Measurements from ENCODE around the gene ST3GAL2.
"Not testable (repeated sequence)": the region's sequence is repeated elsewhere in the genome, so short reads cannot be mapped to it uniquely, and the experiment has no call there.

ST3GAL2 gene

DNA sequence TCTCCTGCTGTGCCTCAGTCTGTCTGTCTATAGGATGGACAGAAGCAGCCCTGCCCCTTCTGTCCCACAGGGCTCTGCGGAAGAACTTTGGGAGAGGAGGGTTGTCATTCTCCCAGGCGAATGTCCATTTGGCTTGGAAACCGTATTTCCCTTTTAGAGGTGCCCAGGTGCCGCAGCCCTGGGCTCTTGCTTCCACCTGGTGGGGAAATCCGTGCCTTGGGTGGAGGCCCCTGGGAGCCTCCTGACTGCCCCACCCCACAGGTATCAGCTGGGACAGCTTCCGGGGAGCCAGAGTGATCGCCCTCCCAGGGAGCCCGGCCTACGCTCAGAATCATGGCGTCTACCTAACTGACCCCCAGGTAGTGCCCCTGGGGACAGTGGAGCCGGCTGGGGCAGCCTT lies 28.2 kb upstream of the ST3GAL2 start:
- no peak for DNase-seq

DNA sequence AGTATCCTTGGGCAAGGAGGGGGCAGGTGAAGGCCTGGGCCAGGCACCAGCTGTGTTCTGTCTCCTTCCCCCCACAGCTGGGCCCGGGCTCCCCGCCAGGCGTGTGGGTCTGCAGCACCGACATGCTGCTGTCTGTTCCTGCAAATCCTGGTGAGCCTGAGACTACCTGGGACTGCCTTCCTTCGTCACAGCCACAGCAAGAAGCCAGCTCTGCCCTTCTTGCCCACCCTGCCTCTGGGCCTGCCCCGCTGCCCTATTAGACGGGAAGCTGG lies 27.8 kb upstream of the ST3GAL2 start:
- no peak for DNase-seq

DNA sequence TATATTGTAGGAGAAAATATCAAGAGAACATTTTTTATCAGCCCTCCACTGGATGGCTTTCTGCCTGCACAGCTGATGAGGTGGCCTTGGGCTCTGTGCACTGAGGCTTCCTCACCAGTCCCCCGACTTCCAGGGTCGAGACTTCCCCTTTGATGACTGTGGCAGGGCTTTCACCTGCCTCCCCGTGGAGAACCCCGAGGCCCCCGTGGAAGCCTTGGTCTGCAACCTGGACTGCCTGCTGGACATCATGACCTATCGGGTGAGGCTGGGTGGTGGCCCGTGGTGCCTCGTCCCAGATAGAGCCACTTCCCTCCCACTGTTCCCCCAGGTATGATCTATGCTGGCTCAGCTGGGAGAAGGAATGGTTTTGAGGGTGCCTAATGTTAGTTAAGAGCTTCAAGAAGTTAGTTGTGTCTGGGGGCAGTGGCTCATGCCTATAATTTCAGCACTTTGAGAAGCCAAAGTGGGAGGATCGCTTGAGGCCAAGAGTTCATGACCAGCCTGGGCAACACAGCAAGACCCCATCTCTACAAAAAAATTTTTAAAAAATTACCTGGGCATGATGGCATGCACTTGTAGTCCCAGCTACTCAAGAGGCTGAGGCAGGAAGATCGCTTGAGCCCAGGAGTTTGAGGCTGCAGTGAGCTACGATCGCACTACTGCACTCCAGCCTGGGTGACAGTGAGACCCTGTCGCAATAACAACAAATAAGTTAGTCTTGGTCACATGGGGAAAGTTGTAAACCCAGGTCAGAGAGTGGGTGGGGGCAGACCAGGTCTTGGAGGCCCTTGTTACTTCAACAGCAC lies 27.3 kb upstream of the ST3GAL2 start:
- no peak for DNase-seq

GRCh38 chr16:70463235-70463634 lies 24.3 kb upstream of the ST3GAL2 start:
- DNase-seq, result no peak

GRCh38 chr16:70460737-70461261 lies 21.9 kb upstream of the ST3GAL2 start:
- no peak for DNase-seq

DNA sequence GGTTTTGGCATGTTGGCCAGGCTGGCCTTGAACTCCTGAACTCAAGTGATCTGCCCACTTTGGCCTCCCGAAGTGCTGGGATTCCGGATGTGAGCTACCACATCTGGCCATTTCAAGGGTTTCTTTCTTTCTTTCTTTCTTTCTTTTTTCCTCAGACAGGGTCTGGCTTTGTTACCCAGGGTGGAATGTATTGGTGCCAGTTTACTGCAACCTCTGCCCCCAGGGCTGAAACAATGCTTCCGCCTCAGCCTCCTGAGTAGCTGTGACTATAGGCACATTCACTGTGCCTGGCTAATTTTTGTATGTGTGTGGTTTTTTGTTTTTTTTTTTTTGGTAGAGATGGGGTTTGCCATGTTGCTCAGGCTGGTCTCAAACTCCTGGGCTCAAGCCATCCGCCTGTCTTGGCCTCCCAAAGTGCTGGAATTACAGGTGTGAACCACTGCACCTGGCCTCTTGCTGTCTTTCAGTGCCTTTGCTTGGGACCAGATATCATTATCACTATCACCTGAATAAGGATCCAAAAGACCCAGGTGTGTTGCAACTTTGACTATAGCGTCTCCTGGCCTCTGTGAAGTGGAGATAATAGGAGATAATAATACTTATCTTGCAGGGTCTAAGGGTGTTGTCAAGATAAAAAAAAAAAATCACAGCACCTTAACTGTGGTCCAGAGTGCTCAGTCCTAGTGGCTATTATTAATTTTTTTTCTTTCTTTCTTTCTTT lies 18.7 kb upstream of the ST3GAL2 start:
- DNase-seq, result no peak

DNA sequence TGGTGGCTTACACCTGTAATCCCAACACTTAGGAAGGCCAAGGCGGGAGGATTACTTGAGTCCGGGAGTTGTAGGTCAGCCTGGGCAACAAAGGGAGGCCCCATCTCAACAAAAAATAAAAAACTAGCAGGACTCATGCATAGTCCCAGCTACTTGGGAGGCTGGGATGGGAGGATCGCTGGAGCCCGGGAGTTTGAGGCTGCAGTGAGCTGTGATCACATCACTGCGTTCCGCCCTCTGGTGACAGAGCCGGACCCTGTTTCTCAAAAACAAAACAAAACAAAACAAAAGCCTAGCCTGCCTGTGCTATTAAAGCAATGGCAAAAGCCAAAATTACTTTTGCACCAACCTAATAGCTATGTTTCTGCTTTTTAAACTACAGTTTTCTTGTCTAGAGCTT lies 17.0 kb upstream of the ST3GAL2 start:
- no peak for DNase-seq

GRCh38 chr16:70454222-70455034 lies 15.5 kb upstream of the ST3GAL2 start, which contains the start of gene FCSK:
FCSK (plus strand) TSS chr16:70454595; CDS start chr16:70463191, 8,596 bp downstream.
- peak; percentile 61 to 64 for DNase-seq

GRCh38 chr16:70453892-70454221 lies 15.0 kb upstream of the ST3GAL2 start:
- no peak for DNase-seq

DNA sequence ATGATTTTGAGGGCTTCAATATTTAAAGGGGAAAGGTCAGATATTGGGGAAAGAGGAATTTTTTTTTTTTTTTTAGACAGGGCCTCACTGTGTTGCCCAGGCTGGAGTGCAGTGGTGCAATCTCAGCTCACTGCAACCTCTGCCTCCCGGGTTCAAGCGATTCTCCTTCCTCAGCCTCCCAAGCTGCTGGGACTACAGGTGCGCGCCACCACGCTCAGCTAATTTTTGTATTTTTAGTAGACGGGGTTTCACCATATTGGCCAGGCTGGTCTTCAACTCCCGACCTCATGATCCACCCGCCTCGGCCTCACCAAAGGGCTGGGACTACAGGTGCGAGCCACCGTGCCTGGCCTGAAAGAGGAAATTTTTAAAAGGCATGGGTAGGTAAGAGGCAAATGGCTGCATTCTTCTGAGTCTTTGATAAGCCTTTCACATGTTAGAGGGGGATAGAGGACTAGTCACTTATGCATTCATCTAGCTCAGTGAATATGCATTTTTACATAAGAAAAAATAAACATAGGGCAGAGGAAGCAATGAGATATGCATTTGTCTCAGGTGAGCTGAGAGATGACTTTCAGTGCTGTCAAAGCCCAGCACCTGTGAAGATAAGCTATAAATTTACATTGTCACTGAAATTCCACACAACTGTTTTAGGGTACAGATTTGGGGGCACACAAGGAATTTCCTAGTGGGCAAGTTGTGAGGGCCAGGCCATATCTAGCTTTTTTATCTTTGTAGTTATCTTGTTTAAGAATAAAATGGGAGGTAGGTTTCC lies 14.4 kb upstream of the ST3GAL2 start:
- no peak for DNase-seq

- DNase-seq, result not testable (repeated sequence)
Observed at GRCh38 chr16:70451004-70451340, 12.1 kb upstream of the ST3GAL2 start.

DNA sequence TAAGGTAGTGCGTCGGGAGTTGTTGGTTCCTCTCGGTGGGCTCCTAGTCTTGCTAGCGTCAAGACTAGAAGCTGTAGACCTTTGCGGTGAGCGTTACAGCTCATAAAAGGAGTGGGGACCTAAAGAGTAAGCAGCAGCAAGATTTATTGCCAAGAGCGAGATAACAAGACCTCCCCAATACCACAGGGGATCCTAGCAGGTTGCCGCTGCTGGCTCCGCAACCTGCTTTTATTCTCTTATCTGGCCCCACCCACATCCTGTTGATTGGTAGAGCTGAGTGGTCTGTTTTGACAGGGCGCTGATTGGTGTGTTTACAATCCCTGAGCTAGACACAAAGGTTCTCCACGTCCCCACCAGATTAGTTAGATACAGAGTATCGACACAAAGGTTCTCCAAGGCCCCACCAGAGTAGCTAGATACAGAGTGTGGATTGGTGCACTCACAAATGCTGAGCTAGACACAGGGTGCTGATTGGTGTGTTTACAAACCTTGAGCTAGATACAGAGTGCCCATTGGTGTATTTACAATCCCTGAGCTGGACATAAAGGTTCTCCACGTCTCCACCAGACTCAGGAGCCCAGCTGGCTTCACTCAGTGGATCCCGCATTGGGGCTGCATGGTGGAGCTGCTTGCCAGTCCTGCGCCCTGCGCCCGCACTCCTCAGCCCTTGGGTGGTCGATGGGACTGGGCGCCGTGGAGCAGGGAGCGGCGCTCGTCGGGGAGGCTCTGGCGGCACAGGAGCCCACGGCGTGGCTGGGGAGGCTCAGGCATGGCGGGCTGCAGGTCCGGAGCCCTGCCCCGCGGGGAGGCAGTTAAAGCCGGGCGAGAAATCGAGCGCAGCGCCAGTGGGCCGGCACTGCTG lies 11.5 kb upstream of the ST3GAL2 start:
- not testable (repeated sequence) for DNase-seq

DNA sequence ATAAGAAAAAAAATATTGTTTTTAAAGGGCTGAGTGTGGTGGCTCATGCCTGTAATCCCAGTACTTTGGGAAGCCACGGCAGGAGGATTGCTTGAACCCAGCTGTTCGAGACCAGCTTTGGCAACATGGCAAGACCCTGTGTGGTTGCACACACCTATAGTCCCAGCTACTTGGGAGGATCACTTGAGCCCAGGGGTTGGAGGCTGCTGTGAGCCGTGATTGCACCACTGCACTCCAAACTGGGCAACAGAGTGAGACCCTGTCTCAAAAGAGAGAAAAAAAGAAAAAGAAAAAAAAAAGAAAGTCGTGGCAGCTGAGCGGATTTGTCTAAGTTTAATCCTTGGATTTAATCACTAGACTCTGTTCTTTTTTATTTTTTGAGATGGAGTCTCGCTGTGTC lies 9.2 kb upstream of the ST3GAL2 start:
- no peak for DNase-seq

DNA sequence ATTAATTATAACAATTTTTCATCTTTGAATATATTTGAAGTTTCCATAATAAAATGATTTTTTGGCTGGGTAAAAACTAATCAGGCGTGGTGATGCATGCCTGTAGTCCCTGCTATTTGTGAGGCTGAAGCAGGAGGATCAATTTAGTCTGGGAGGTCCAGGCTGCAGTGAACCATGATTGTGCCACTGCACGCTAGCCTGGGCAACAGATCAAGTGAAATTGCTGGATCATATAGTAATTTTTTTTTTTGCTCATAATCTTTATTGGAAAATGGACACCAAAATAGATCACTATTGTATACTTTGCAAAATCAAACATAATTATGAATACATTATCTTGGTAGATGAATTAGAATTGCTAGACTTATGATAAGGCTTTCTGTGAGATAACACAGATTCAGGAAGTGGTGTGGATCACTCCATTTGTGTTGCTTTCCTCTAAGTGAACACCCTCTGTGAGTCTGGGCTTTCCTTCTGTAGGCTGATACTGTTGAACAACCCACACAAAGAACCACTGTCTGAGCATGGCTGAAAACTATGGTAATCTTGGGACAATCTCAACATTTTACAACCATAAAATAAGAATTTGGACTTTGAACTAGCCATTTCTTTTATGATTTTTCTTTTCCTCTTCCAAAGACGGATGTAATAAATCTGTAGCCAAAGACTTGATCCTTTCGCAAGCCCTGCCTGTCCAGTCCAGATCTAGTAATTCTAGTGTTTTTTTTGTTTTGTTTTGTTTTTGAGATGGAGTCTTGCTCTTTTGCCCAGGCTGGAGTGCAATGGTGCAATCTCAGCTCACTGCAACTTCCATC lies 5.6 kb upstream of the ST3GAL2 start:
- DNase-seq, result no peak

- no peak for DNase-seq
Observed at GRCh38 chr16:70442344-70442743, 3.4 kb upstream of the ST3GAL2 start.

- no peak for DNase-seq
Observed at GRCh38 chr16:70441406-70441990, 2.6 kb upstream of the ST3GAL2 start.

GRCh38 chr16:70440009-70440692 lies 1.3 kb upstream of the ST3GAL2 start:
- no peak for DNase-seq

DNA sequence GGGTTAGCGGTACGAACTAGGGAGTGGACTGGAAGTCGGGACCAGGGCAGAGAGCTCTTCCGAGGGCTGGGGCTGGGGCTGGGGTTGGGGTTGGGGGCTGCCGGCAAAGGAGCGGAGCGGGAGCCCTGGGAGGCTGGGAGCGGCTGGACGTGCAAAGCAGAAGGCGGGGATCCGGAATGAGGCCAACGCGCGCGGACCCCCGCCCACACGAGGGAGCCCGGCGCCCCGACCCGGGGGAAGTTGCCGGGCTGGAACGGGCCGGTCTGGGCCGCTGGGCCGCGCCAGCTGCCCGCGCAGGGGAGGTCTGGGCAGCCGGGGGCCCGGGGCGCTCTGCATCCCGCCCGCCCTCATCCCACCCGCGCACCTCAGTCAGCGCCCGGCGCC lies 323 bp downstream of the ST3GAL2 start:
- DNase-seq, result peak in 1 of 2 experiments; percentile 15

GRCh38 chr16:70437582-70438557 lies 1.0 kb downstream of the ST3GAL2 start:
- DNase-seq, result no peak

Data from NCI-H1930 (cell line).